ENCODE measurements around the gene PCBD2.
"Not testable (repeated sequence)": the region's sequence is repeated elsewhere in the genome, so short reads cannot be mapped to it uniquely, and the experiment has no call there.

GRCh38 chr5:134910752-134911151 is 5.8 kb downstream of the PCBD2 start:
- not testable (repeated sequence) for TF ChIP-seq CTCF (IDR thresholded peaks at IDR 0.05 in 2 of 3, conservative IDR thresholded peaks at IDR 0.05 in 1 of 3; ENCODE audit: borderline replicate concordance in 1 of 3, insufficient read depth in 1 of 3, low read depth in 2 of 3, low read length in 2 of 3); EGR1 (IDR thresholded peaks at IDR 0.05; ENCODE audit: low read depth); POLR2AphosphoS5 (IDR thresholded peaks at IDR 0.05; ENCODE audit: low read depth, low read length); POLR2A (IDR thresholded peaks at IDR 0.05; ENCODE audit: borderline replicate concordance, extremely low read depth, insufficient read depth, insufficient read length); MAX (IDR thresholded peaks at IDR 0.05); ELF1 (IDR thresholded peaks at IDR 0.05; ENCODE audit: borderline replicate concordance, low read depth)

All from HCT116 (cell line).